SK-N-SH (cell line): ENCODE data around the gene ADPRH. TPM values are rescaled to one million over a fixed set of nuclear protein-coding genes. Genes with fewer than 3 reads are reported as not detected.
A peak's percentile ranks its signal among the peaks of the same experiment; 100 is the strongest.

Experiments
- CTCF ChIA-PET: fragments of 300-600, 350-600 bp; formaldehyde crosslinking; extraction: SDS; loops from one replicate; lab custom pipeline; 2021; lab: Yijun Ruan, JAX
- POLR2A ChIA-PET: fragments of 350-600 bp; sonication (Branson Sonifier 250); formaldehyde crosslinking; extraction: SDS; loops from one replicate; lab custom pipeline; 2020; ENCODE audit warnings: antibody characterized with exemption, inconsistent platforms; lab: Yijun Ruan, JAX
- DNase-seq: peaks from one replicate; pipeline ENCODE4 v3.0.0; 2012
- H2AFZ ChIP-seq: fragments of 200-600 bp; sonication (generic); 2 replicates; pipeline ENCODE4 v1.8.1; 2016; ENCODE audit warnings: antibody characterized with exemption, mild to moderate bottlenecking, low read depth
- H3F3A ChIP-seq: fragments of 200-600 bp; sonication (generic); replicated peaks from 2 replicates; pipeline ENCODE3; 2016; ENCODE audit warnings: antibody characterized with exemption, mild to moderate bottlenecking; ENCODE audit not compliant: insufficient read depth
- H3K27ac ChIP-seq, 2 experiments: fragments of 200-500 bp in 1 of 2; fragments of 200-600 bp in 1 of 2; sonication (Bioruptor generic) in 1 of 2; sonication (generic), shearing (Covaris generic) in 1 of 2; 2 replicates each; pipeline versions ENCODE4 v1.5.1 to v1.6.1; 2014 to 2016; ENCODE audit warnings: low read depth in 2 of 2, inconsistent platforms in 1 of 2, low read length in 1 of 2, mild to moderate bottlenecking in 1 of 2, mixed read lengths in 1 of 2
- H3K27me3 ChIP-seq: fragments of 200-600 bp; sonication (generic), shearing (Covaris generic); 2 replicates; pipeline ENCODE4 v1.6.1; 2016; ENCODE audit warnings: mixed run types; ENCODE audit not compliant: insufficient read depth
- H3K36me3 ChIP-seq, 2 experiments: fragments of 200-500 bp in 1 of 2; fragments of 200-600 bp in 1 of 2; sonication (Bioruptor generic) in 1 of 2; sonication (generic) in 1 of 2; replicated peaks in 1 of 2; 2 replicates each; pipeline versions ENCODE3 to v1.5.1; 2014 to 2016; ENCODE audit warnings: low read length in 1 of 2, mild to moderate bottlenecking in 1 of 2; ENCODE audit not compliant: insufficient read depth in 2 of 2, control insufficient read depth in 1 of 2
- H3K4me1 ChIP-seq, 2 experiments: fragments of 200-500 bp in 1 of 2; fragments of 200-600 bp in 1 of 2; sonication (Bioruptor generic) in 1 of 2; sonication (generic), shearing (Covaris generic) in 1 of 2; 2 replicates each; pipeline versions ENCODE4 v1.5.1 to v1.6.1; 2014 to 2016; ENCODE audit warnings: low read depth in 1 of 2, low read length in 1 of 2, mixed run types in 1 of 2; ENCODE audit not compliant: insufficient read depth in 2 of 2, control insufficient read depth in 1 of 2
- H3K4me2 ChIP-seq: fragments of 200-600 bp; sonication (generic), shearing (Covaris generic); 2 replicates; pipeline ENCODE4 v1.6.1; 2017; ENCODE audit warnings: mixed run types
- H3K4me3 ChIP-seq, 2 experiments: fragments of 200-500 bp in 1 of 2; fragments of 200-600 bp in 1 of 2; sonication (Bioruptor generic) in 1 of 2; sonication (generic), shearing (Covaris generic) in 1 of 2; 2 replicates each; pipeline versions ENCODE4 v1.5.1 to v1.8.1; 2014 to 2016; ENCODE audit warnings: low read depth in 2 of 2, inconsistent platforms in 1 of 2, low read length in 1 of 2, mild to moderate bottlenecking in 1 of 2, mixed read lengths in 1 of 2, moderate library complexity in 1 of 2
- H3K79me2 ChIP-seq: fragments of 200-600 bp; sonication (generic); 2 replicates; pipeline ENCODE4 v1.8.1; 2017; ENCODE audit warnings: mild to moderate bottlenecking; ENCODE audit not compliant: insufficient read depth
- H3K9ac ChIP-seq: fragments of 200-600 bp; sonication (generic); 2 replicates; pipeline ENCODE4 v1.6.1; 2017; ENCODE audit warnings: mixed run types
- H3K9me2 ChIP-seq: fragments of 200-600 bp; sonication (generic); 2 replicates; pipeline ENCODE4 v1.6.1; 2017; ENCODE audit warnings: mixed run types
- H3K9me3 ChIP-seq: fragments of 200-600 bp; sonication (generic); 2 replicates; pipeline ENCODE4 v1.6.1; 2017; ENCODE audit warnings: mixed run types, mild to moderate bottlenecking, moderate library complexity
- H4K20me1 ChIP-seq: fragments of 200-600 bp; sonication (generic); 2 replicates; pipeline ENCODE4 v1.6.1; 2017; ENCODE audit warnings: mild to moderate bottlenecking, mixed run types; ENCODE audit not compliant: insufficient read depth
- CHD2 ChIP-seq: fragments of 150-350 bp; IDR thresholded peaks from 2 replicates; pipeline ENCODE4 v1.6.1; 2018; ENCODE audit warnings: low read length; ENCODE audit not compliant: partially characterized antibody
- ELF1 ChIP-seq: IDR thresholded peaks from 2 replicates; pipeline ENCODE4 v1.4.0; 2012
- EP300 ChIP-seq, 2 experiments: IDR thresholded peaks; 2 replicates each; pipeline versions ENCODE4 v1.4.0 to v1.6.1; 2012; ENCODE audit warnings: borderline replicate concordance in 1 of 2, low read depth in 1 of 2, low read length in 1 of 2
- FOSL2 ChIP-seq: IDR thresholded peaks from 2 replicates; pipeline ENCODE4 v1.4.0; 2012; ENCODE audit warnings: low read depth, mild to moderate bottlenecking, moderate library complexity, borderline replicate concordance
- FOXJ3 ChIP-seq: sonication (generic); formaldehyde crosslinking; IDR thresholded peaks from 2 replicates; pipeline ENCODE4 v1.5.1; 2020; ENCODE audit warnings: mild to moderate bottlenecking, missing genetic modification reagents
- FOXM1 ChIP-seq: IDR thresholded peaks from 2 replicates; pipeline ENCODE4 v1.4.0; 2012; ENCODE audit warnings: low read depth, mild to moderate bottlenecking
- GABPA ChIP-seq: IDR thresholded peaks from 2 replicates; pipeline ENCODE4 v1.4.0; 2012; ENCODE audit warnings: low read depth, mild to moderate bottlenecking
- IRF3 ChIP-seq: fragments of 150-350 bp; IDR thresholded peaks from 2 replicates; pipeline ENCODE4 v1.6.1; 2016; ENCODE audit warnings: mild to moderate bottlenecking, low read depth, low read length
- JUND ChIP-seq: IDR thresholded peaks from 2 replicates; pipeline ENCODE4 v1.4.0; 2012
- MEF2A ChIP-seq: IDR thresholded peaks from 2 replicates; pipeline ENCODE4 v1.4.0; 2012; ENCODE audit warnings: low read depth, borderline replicate concordance
- MXI1 ChIP-seq: IDR thresholded peaks from 2 replicates; pipeline ENCODE4 v1.6.1; 2012; ENCODE audit warnings: mild to moderate bottlenecking, low read depth, low read length, improper control_type of control experiment
- NFIC ChIP-seq: IDR thresholded peaks from 2 replicates; pipeline ENCODE4 v1.4.0; 2012; ENCODE audit warnings: borderline replicate concordance
- POLR2AphosphoS5 ChIP-seq: IDR thresholded peaks from 2 replicates; pipeline ENCODE4 v1.6.1; 2012; ENCODE audit warnings: low read depth, low read length
- RAD21 ChIP-seq: IDR thresholded peaks from 2 replicates; pipeline ENCODE4 v1.6.1; 2012; ENCODE audit warnings: mild to moderate bottlenecking, low read length
- RFX5 ChIP-seq: IDR thresholded peaks from 2 replicates; pipeline ENCODE4 v1.6.1; 2012; ENCODE audit warnings: mild to moderate bottlenecking, improper control_type of control experiment, low read length
- TCF12 ChIP-seq: IDR thresholded peaks from 2 replicates; pipeline ENCODE4 v1.4.0; 2012
- TEAD4 ChIP-seq: IDR thresholded peaks from 2 replicates; pipeline ENCODE4 v1.4.0; 2012; ENCODE audit warnings: mild to moderate bottlenecking, borderline replicate concordance; ENCODE audit not compliant: insufficient read depth
- USF2 ChIP-seq: fragments of 150-350 bp; IDR thresholded peaks from 2 replicates; pipeline ENCODE4 v1.6.1; 2017; ENCODE audit warnings: antibody characterized with exemption, low read length, low read depth, borderline replicate concordance
- YY1 ChIP-seq: IDR thresholded peaks from 2 replicates; pipeline ENCODE4 v1.4.0; 2012; ENCODE audit warnings: low read depth, mild to moderate bottlenecking
- ZBTB33 ChIP-seq: IDR thresholded peaks from 2 replicates; pipeline ENCODE4 v1.4.0; 2012; ENCODE audit warnings: low read depth, borderline replicate concordance
- WGBS: methylation state at CpG from one replicate; pipeline ENCODE4 v1.1.6; 2017; ENCODE audit warnings: low lambda C conversion rate; 5-methylcytosine and 5-hydroxymethylcytosine counted together
- polyA plus RNA-seq, 3 experiments: library from polyadenylated mRNA; depleted of rRNA; stranded (reverse); fragments of >200 nt; gene quantifications; 2 replicates each; pipeline ENCODE4 v1.2.3, GENCODE V29; 2012
- TF ChIP-seq, protein P1 (sequence below): IDR thresholded peaks from 2 replicates; pipeline ENCODE4 v1.4.0; 2012; ENCODE audit warnings: low read depth
- TF ChIP-seq, protein P2 (sequence below): IDR thresholded peaks from 2 replicates; pipeline ENCODE4 v1.4.0; 2012; ENCODE audit warnings: low read depth, borderline replicate concordance
- TF ChIP-seq, protein P3 (sequence below): IDR thresholded peaks from 2 replicates; pipeline ENCODE4 v1.6.1; 2012; ENCODE audit warnings: mild to moderate bottlenecking, low read depth, low read length, moderate library complexity

Gene ADPRH
- polyA plus RNA-seq, 1 of the 3 experiments (the other 2 are of a cell fraction) = not detected

DNA sequence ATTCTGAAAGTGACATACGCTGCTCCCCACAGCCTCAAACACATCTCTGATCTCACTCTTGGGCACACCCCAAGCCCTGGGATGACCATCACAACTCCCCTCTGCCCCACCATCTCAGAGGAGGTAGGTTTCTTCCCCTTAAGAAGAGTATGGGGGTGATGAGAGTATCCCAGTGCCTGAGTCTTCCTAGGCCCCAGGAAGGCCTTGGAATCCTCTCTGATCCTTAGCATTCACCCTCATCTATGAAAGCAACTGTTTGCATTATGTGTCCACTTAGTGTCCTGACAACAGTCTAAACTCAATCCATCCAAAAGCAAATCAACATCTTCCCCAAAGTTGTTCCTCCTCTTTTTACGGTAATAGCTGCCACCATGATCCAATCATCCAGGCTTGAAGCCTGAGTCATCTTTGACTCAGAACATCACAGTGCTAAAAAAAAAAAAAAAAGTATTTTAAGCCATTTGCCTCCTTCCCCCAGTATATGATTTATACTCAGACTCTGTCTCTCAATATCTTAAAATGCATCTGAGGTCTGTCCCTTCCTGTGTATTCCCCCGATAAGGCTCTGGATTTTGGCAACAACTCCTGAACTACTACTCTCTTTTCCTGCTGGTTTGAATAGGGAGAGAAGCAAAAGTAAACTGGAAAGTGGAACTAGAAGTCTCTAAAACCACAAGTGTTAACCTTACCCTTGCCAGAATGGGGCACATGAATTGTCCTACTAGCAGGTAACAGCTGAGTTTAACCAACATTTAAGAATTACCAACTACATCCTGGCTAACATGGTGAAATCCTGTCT is 58.6 kb downstream of the ADPRH start:
- Histone ChIP-seq H3K27me3 (no peaks in the 10 kb centered on the region), H3K9me3 (no peaks in the 10 kb centered on the region), H3K36me3 (peaks cover 4 to 14% of the 10 kb centered on the region in 2 experiments), H3K4me2 (peak overlapping the region; percentile 65), H3K79me2 (no peaks in the 10 kb centered on the region), H2AFZ (peak overlapping the region; percentile 56; the same call in 1 of the 2 replicates), H3F3A (peaks cover 36% of the 10 kb centered on the region), H3K27ac (peak overlapping the region; percentile 99 to 100), H3K4me1 (peaks cover 31 to 37% of the 10 kb centered on the region in 2 experiments), H3K4me3 (peak overlapping the region in 1 of 2 experiments; percentile 31; a peak in 1 of 4 replicates), H3K9ac (peak overlapping the region; percentile 71), H4K20me1 (no peaks in the 10 kb centered on the region), H3K9me2 (no peaks in the 10 kb centered on the region)
- 36% methylated on average over 3 of the region's 3 CpGs for WGBS
- DNase-seq = peak; percentile 45
- ChIA-PET POLR2A (interaction anchor here (0.8 to 1.7 kb wide), 6 partner anchors 21 to 273 kb away, joined by 3 to 9 read pairs (median 4); partner anchors contain the start of genes TIMMDC1 and TMEM39A), CTCF (interaction anchor here (0.7 to 2.2 kb wide), 3 partner anchors 10 to 43 kb away, joined by 3 to 7 read pairs (median 7); no protein-coding TSS in a partner anchor)
- no peak for TF ChIP-seq GABPA
- TF ChIP-seq JUND = peak; percentile 98
- TF ChIP-seq FOXJ3 (CRISPR knock-in tag) = no peak
- TF ChIP-seq MEF2A = peak; percentile 94
- 0 out of 2 replicates have a peak, but pooled peaks have one; percentile 27 for TF ChIP-seq MXI1
- peak; percentile 97 for TF ChIP-seq TCF12
- peak; percentile 57 for TF ChIP-seq CHD2
- peak; percentile 60 for TF ChIP-seq ELF1
- TF ChIP-seq TEAD4 = peak; percentile 93
- TF ChIP-seq, protein P1, sequence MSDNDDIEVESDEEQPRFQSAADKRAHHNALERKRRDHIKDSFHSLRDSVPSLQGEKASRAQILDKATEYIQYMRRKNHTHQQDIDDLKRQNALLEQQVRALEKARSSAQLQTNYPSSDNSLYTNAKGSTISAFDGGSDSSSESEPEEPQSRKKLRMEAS = peak; percentile 71
- TF ChIP-seq, protein P2, sequence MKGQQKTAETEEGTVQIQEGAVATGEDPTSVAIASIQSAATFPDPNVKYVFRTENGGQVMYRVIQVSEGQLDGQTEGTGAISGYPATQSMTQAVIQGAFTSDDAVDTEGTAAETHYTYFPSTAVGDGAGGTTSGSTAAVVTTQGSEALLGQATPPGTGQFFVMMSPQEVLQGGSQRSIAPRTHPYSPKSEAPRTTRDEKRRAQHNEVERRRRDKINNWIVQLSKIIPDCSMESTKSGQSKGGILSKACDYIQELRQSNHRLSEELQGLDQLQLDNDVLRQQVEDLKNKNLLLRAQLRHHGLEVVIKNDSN = no peak; the same call in 1 of the 2 replicates
- peak; percentile 91 for TF ChIP-seq POLR2AphosphoS5
- peak; percentile 98 for TF ChIP-seq FOSL2
- no peak for TF ChIP-seq IRF3
- peak; percentile 39; the same call in 1 of the 2 replicates for TF ChIP-seq YY1
- TF ChIP-seq EP300 (IDR thresholded peaks at IDR 0.05; ENCODE audit: borderline replicate concordance in 1 of 2, low read depth in 1 of 2, low read length in 1 of 2) = peak; percentile 93 to 96
- no peak for TF ChIP-seq USF2
- peak; percentile 67; the same call in 1 of the 2 replicates for TF ChIP-seq ZBTB33
- peak; percentile 91 for TF ChIP-seq FOXM1
- 0 out of 2 replicates have a peak, but pooled peaks have one; percentile 17 for TF ChIP-seq RAD21
- 0 out of 2 replicates have a peak, but pooled peaks have one; percentile 10 for TF ChIP-seq RFX5
- TF ChIP-seq, protein P3, sequence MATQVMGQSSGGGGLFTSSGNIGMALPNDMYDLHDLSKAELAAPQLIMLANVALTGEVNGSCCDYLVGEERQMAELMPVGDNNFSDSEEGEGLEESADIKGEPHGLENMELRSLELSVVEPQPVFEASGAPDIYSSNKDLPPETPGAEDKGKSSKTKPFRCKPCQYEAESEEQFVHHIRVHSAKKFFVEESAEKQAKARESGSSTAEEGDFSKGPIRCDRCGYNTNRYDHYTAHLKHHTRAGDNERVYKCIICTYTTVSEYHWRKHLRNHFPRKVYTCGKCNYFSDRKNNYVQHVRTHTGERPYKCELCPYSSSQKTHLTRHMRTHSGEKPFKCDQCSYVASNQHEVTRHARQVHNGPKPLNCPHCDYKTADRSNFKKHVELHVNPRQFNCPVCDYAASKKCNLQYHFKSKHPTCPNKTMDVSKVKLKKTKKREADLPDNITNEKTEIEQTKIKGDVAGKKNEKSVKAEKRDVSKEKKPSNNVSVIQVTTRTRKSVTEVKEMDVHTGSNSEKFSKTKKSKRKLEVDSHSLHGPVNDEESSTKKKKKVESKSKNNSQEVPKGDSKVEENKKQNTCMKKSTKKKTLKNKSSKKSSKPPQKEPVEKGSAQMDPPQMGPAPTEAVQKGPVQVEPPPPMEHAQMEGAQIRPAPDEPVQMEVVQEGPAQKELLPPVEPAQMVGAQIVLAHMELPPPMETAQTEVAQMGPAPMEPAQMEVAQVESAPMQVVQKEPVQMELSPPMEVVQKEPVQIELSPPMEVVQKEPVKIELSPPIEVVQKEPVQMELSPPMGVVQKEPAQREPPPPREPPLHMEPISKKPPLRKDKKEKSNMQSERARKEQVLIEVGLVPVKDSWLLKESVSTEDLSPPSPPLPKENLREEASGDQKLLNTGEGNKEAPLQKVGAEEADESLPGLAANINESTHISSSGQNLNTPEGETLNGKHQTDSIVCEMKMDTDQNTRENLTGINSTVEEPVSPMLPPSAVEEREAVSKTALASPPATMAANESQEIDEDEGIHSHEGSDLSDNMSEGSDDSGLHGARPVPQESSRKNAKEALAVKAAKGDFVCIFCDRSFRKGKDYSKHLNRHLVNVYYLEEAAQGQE = 0 out of 2 replicates have a peak, but pooled peaks have one; percentile 31
- TF ChIP-seq NFIC = peak; percentile 98
